HG02610 (cell line): Measurements from ENCODE around the gene TTC19.
A peak's percentile ranks its signal among the peaks of the same experiment; 100 is the strongest.

Experiments
- ATAC-seq: cut with Tn5 transposase; IDR thresholded peaks from one replicate; pipeline ENCODE4 v1.9.1; 2021; ENCODE audit warnings: mild to moderate bottlenecking, moderate library complexity; ENCODE audit not compliant: unreplicated experiment

The TTC19 gene

GRCh38 chr17:15999141-15999973 is at the start of gene TTC19, which contains the start of gene ZSWIM7:
Gene TTC19 (plus strand): TSS chr17:15999824. CDS start chr17:15999849, 25 bp downstream.
Gene ZSWIM7 (minus strand): TSS chr17:15999704. CDS start chr17:15999594, 110 bp downstream.
- peak; percentile 95 for ATAC-seq

GRCh38 chr17:15951368-15952047 is 48.1 kb upstream of the TTC19 start:
- no peak for ATAC-seq

GRCh38 chr17:15952048-15952532 is 47.5 kb upstream of the TTC19 start:
- no peak for ATAC-seq

- ATAC-seq: no peak
Measured at GRCh38 chr17:15952916-15953790, 46.5 kb upstream of the TTC19 start.

- no peak for ATAC-seq
Measured at GRCh38 chr17:15954222-15954621, 45.4 kb upstream of the TTC19 start.

GRCh38 chr17:15955793-15956541 is 43.7 kb upstream of the TTC19 start:
- no peak for ATAC-seq

- ATAC-seq: no peak
Measured at GRCh38 chr17:15957206-15957605, 42.4 kb upstream of the TTC19 start.

- ATAC-seq: no peak
Measured at GRCh38 chr17:15957608-15958307, 41.9 kb upstream of the TTC19 start.

GRCh38 chr17:15958484-15958854 is 41.2 kb upstream of the TTC19 start:
- no peak for ATAC-seq

GRCh38 chr17:15963670-15964110 is 35.9 kb upstream of the TTC19 start:
- ATAC-seq: no peak

- ATAC-seq: no peak
Measured at GRCh38 chr17:15965528-15965927, 34.1 kb upstream of the TTC19 start.

GRCh38 chr17:15966183-15966878 is 33.3 kb upstream of the TTC19 start:
- no peak for ATAC-seq

- no peak for ATAC-seq
Measured at GRCh38 chr17:15966879-15967248, 32.8 kb upstream of the TTC19 start.

- no peak for ATAC-seq
Measured at GRCh38 chr17:15967706-15968399, 31.8 kb upstream of the TTC19 start.

GRCh38 chr17:15969463-15969862 is 30.2 kb upstream of the TTC19 start:
- no peak for ATAC-seq

- no peak for ATAC-seq
Measured at GRCh38 chr17:15970500-15970899, 29.1 kb upstream of the TTC19 start.

- no peak for ATAC-seq
Measured at GRCh38 chr17:15971098-15971678, 28.4 kb upstream of the TTC19 start.

- ATAC-seq: no peak
Measured at GRCh38 chr17:15971882-15972281, 27.7 kb upstream of the TTC19 start.
